ENCODE measurements around the gene TMEM243.
"Not testable (repeated sequence)": the region's sequence is repeated elsewhere in the genome, so short reads cannot be mapped to it uniquely, and the experiment has no call there.

The TMEM243 gene

GRCh38 chr7:87212498-87212897, 7.0 kb downstream of the TMEM243 start:
- no peak for DNase-seq

- no peak for DNase-seq
Observed at GRCh38 chr7:87210506-87210905, 9.0 kb downstream of the TMEM243 start.

GRCh38 chr7:87209295-87209924, 10.1 kb downstream of the TMEM243 start:
- no peak for DNase-seq

GRCh38 chr7:87206361-87206760, 13.2 kb downstream of the TMEM243 start:
- DNase-seq = no peak

- not testable (repeated sequence) for DNase-seq
Observed at GRCh38 chr7:87205701-87206100, 13.8 kb downstream of the TMEM243 start.

GRCh38 chr7:87204933-87205332, 14.6 kb downstream of the TMEM243 start:
- no peak for DNase-seq

- DNase-seq = not testable (repeated sequence)
Observed at GRCh38 chr7:87203929-87204328, 15.6 kb downstream of the TMEM243 start.

GRCh38 chr7:87202705-87203104, 16.8 kb downstream of the TMEM243 start:
- no peak for DNase-seq

GRCh38 chr7:87202208-87202607, 17.3 kb downstream of the TMEM243 start:
- no peak for DNase-seq

- DNase-seq = no peak
Observed at GRCh38 chr7:87199700-87200450, 19.7 kb downstream of the TMEM243 start.

GRCh38 chr7:87199241-87199640, 20.3 kb downstream of the TMEM243 start:
- no peak for DNase-seq

GRCh38 chr7:87193912-87194311, 25.6 kb downstream of the TMEM243 start:
- no peak for DNase-seq

GRCh38 chr7:87192784-87193487, 26.6 kb downstream of the TMEM243 start:
- DNase-seq = no peak

- DNase-seq = no peak
Observed at GRCh38 chr7:87190783-87191182, 28.7 kb downstream of the TMEM243 start.

- no peak for DNase-seq
Observed at GRCh38 chr7:87188930-87189329, 30.6 kb downstream of the TMEM243 start.

GRCh38 chr7:87187120-87187519, 32.4 kb downstream of the TMEM243 start:
- DNase-seq = no peak

GRCh38 chr7:87179180-87179579, 40.4 kb downstream of the TMEM243 start:
- no peak for DNase-seq

- no peak for DNase-seq
Observed at GRCh38 chr7:87178320-87178719, 41.2 kb downstream of the TMEM243 start.

GRCh38 chr7:87173471-87173870, 46.1 kb downstream of the TMEM243 start:
- no peak for DNase-seq

GRCh38 chr7:87171282-87171934, 48.1 kb downstream of the TMEM243 start:
- no peak for DNase-seq

- no peak for DNase-seq
Observed at GRCh38 chr7:87170828-87171227, 48.7 kb downstream of the TMEM243 start.

GRCh38 chr7:87164433-87164832, 55.1 kb downstream of the TMEM243 start:
- DNase-seq = no peak

All from amygdala (tissue), 56 donors.